ENCODE measurements around the gene RASGRF2.
"Not testable (repeated sequence)": the region's sequence is repeated elsewhere in the genome, so short reads cannot be mapped to it uniquely, and the experiment has no call there.

RASGRF2 gene

DNA sequence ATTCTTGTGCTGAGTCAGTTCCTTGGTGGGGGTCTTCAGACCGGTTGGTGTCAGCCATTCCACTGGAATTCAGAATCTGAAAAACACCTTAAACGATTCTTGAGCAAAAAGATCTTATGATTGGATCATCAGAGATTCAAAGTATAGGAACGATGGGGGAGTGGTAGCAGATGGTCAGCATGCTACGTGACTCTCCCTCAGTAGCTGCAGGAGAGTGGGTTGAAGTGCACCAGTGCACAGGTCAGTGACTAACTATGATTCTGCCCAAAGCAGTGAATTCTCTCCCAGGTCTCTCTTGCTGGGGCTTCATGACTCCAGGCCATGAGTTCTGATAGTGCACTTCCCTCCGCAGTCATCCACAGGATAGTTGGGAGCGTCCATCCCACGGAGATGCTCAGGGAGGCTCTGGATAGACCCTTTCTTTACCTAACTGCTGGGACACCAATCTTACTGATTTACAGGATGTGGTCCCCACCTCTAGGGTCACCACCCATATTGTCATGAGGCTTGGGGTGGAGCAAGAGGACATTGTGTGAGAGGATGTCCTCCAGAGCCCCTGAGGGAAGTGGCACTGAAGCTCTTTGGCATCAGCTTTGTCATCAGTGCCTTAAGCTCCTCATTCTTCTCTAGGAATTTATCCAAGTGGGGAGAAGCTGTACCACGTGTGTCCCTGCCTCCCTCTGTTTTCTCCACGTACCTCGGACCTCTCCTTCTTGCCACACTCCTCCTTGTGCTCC, 62.0 kb downstream of the RASGRF2 start:
- no peak for DNase-seq (ENCODE audit: low read depth)

DNA sequence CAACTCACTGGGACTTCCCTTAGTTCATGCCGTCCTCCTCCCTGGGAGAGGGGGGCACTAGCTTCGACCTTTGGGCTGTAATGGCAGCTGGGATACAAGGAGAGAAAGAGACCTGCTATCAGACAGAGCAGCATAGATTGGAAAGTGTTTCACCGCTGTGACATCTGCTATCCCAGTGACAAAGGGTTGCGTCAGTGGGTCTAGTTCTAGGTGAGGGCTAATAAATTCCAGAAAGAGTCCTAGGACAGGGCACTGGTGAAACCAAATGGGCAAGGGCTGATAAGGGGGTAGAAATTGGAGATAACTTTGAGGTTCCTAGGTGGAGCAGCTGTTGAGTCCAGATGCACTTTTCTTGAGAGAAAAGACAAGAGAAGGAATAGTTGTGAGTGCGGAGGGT, 62.5 kb downstream of the RASGRF2 start:
- DNase-seq (ENCODE audit: low read depth): no peak

DNA sequence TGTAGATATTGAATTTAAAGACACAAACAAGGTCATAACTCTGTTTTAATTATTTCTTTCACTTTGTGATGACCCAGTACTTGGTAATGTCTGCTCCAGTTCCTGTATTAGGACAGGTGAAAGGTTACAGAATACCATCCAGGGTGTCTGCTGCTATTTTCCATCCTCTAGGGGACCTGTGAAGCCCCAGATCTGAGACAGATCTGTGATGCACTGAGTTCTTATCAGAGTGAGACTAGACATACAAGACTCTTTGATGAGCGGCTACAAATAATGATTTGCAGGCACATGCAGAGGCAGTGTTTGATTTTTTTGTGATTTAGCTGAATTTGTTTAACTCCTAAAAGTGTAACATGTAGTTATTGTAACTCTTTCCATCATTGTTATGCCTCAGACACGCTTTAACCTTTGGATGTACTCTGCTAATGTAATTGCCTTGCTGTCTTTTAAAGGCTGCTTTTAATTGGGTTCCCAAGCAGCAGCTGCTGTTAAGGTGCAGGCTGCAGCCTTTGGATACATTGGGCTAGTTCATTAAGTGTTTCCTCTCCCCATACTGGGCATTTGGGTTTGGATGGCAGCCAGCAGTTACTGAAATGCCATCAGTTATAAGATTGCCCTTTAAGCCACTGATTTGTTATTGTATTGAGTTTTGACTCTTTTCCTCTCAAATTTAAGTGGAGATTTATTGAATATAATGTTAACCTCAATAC, 63.3 kb downstream of the RASGRF2 start:
- no peak for DNase-seq (ENCODE audit: low read depth)

DNA sequence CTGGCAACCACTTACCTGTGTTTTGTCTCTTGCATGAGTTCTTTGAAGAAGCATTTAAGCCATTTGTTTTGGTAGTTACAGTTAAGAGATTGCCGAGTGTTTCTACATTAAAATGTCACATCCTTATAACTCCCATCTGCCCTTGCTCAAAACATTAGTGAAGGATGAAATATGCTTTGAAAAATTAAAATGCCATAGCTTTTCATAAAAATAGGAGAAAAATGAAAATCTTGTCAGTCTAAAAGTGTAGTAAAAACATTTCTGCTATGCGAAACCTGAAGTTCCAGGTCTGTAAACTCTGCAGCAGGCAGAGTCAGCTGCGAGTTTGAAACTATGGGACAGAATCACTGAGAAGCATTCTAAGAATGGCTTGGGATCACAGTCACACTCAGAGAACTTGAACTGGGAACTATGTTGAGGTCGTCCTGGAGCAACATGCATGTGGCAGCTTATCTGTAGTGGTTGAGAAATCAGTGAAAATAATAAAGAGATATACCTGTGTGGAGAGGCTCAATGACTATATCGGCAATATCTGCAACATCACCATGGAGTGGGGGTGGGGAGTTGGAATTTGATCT, 67.4 kb downstream of the RASGRF2 start:
- DNase-seq (ENCODE audit: low read depth): no peak

DNA sequence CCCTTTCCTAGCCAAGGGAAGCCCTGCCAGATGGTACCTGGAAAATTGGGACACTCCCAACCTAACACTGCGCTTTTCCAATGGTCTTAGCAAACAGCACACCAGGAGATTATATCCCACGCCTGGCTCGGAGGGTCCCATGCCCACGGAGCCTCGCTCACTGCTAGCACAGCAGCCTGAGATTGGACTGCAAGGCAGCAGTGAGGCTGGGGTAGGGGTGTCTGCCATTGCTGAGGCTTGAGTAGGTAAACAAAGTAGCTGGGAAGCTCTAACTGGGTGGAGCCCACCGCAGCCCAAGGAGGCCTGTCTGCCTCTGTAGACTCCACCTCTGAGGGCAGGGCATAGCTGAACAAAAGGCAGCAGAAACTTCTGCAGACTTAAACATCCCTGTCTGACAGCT, 68.7 kb downstream of the RASGRF2 start:
- DNase-seq (ENCODE audit: low read depth): not testable (repeated sequence)

DNA sequence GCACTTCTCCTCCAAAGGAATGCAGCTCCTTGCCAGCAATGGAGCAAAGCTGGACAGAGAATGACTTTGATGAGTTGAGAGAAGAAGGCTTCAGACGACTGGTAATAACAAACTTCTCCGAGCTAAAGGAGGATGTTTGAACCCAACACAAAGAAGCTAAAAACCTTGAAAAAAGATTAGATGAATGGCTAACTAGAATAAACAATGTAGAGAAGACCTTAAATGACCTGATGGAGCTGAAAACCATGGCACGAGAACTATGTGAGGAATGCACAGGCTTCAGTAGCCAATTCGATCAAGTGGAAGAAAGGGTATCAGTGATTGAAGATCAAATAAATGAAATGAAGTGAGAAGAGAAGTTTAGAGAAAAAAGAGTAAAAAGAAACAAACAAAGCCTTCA, 69.6 kb downstream of the RASGRF2 start:
- not testable (repeated sequence) for DNase-seq (ENCODE audit: low read depth)

DNA sequence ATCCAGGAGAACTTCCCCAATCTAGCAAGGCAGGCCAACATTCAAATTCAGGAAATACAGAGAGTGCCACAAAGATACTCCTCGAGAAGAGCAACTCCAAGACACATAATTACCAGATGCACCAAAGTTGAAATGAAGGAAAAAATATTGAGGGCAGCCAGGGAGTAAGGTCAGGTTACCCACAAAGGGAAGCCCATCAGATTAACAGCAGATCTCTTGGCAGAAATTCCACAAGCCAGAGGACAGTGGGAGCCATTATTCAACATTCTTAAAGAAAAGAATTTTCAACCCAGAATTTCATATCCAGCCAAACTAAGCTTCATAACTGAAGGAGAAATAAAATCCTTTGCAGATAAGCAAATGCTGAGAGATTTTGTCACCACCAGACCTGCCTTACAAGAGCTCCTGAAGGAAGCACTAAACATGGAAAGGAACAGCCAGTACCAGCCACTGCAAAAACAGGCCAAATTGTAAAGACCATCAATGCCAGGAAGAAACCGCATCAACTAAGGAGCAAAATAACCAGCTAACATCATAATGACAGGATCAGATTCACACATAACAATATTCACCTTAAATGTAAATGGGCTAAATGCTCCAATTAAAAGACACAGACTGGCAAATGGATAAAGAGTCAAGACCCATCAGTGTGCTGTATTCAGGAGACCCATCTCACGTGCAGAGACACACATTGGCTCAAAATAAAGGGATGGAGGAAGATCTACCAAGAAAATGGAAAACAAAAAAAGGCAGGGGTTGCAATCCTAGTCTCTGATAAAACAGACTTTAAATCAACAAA, 70.3 kb downstream of the RASGRF2 start:
- not testable (repeated sequence) for DNase-seq (ENCODE audit: low read depth)

DNA sequence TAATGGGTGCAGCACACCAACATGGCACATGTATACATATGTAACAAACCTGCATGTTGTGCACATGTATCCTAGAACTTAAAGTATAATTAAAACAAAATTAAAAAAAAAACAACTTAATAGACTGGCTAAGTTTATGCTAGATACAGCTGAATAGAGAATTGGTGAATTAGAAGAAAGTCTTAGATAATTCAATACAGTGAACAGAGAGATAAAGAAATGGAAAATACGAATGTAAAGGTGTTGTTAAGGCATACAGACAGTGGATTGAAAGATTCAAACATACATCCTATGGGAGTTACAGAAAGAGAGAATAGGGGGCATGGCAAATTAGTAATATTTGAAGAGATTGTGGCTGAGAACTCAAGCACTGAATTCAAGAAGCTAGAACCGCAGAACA, 75.4 kb downstream of the RASGRF2 start:
- DNase-seq (ENCODE audit: low read depth): no peak

DNA sequence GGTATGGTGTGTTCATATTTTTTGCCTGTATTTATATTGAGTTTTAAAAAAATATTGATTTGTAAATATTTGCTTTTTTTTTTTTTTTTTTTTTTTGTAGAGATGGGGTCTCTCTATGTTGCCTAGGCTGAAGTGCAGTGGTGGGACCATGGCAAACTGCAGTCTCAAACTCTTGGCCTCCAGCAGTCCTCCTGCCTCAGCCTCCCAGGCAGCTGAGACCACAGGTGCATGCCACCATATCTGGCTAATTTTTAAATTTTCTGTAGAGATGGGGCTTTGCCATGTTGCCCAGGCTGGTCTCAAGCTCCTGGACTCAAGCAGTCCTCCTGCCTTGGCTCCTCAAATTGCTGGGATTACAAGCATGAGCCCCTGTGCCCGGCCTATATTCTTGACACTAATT, 78.3 kb downstream of the RASGRF2 start:
- no peak for DNase-seq (ENCODE audit: low read depth)

DNA sequence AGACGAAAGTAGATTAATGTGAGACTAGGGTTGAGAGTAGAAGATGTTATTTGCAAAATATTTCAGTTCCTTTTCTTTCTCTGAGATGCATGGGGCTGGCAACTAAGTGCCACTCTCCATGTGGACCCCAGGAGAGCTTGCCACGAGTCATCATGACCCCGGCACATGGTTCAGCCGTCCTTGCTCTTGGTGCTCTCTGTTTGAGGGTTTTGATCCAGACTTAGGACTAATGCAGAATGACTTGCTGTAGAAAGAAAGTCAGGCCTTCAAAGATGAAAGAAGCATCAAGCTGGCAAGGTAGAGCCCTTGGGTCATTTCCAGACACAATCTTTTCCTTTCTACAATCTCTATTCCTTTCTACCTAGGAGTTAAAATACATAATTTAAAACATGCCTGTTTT, 84.7 kb downstream of the RASGRF2 start:
- DNase-seq (ENCODE audit: low read depth): no peak

DNA sequence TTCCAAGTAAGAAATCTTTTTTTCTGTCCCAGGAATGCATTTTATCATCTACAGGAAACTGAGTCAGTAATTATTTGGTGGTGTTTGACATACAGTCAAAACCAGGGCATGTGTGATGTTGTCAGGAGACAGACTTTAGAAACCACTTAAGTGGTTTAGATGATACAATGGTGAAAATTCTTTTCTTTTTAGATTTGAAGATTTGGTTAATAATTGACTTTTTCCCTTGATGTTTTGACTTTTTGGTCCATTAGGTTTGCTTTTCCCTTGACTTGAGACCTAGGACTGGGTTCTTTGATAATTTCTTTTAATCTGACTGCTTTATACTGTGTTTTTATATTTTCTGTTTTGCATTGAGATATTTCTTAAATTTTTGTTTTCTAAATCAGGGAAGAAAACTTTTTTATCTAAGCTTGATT, 85.2 kb downstream of the RASGRF2 start:
- no peak for DNase-seq (ENCODE audit: low read depth)

DNA sequence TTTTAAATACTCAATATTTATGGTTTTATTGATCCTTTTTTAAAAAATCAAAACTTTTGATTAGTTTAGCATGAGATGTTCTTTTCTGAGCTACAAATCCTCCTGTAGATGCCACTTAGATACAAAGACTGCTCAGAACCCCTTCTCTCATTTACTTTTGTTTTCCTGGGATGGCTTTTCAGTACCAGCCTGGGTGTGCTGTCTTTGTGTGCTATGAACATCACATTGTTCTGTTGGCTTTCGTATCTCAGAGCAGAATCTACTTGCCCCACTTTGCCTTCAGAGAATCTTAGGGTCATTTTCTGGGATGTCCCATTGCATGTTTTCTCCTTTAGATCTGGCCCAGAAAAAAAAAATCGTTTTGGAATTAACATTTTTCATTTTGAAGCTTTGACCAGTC, 85.9 kb downstream of the RASGRF2 start:
- no peak for DNase-seq (ENCODE audit: low read depth)

DNA sequence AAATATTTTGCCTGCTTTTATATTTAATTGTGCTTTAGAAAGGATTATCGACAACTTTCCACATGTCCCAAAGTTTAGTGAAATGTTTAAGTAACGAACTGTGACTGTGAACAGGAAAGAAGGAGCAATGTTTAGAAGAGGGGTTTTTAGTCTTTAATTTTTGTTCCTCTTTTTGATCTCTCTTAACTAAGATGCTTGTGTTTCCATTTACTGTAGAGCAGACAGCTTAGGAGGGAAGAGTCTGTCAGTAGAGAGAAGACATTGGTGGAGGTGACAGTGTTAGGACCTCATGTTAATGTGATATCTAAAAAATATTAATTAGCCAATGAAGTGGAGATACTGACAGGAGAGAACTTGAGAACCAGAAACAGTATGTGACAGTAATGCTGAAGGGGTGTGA, 92.2 kb downstream of the RASGRF2 start:
- DNase-seq (ENCODE audit: low read depth): no peak

DNA sequence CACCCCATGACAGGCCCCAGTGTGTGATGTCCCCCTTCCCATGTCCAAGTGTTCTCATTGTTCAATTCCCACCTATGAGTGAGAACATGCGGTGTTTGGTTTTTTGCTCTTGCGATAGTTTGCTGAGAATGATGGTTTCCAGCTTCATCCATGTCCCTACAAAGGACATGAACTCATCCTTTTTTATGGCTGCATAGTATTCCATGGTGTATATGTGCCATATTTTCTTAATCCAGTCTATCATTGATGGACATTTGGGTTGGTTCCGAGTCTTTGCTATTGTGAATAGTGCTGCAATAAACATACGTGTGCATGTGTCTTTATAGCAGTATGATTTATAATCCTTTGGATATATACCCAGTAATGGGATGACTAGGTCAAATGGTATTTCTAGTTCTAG, 93.1 kb downstream of the RASGRF2 start:
- not testable (repeated sequence) for DNase-seq (ENCODE audit: low read depth)

DNA sequence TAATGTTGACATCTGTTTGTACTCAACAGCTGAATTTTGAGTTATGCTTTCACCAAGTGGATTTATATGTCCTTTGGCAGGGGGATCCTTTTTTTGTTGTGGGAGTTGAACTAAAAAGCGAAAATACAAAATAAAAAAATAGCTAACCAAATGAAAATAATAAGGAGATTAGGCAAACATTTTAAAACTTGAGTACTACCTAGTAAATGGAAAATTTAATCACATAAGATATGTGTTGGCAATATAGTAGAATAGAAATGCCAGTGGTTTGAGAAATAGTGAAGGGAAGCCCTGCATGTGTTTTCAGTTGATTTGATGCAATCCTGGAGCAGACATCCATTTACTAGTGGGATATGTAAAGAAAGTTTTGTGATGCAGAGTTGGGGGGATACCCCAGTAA, 98.0 kb downstream of the RASGRF2 start:
- DNase-seq (ENCODE audit: low read depth): no peak

DNA sequence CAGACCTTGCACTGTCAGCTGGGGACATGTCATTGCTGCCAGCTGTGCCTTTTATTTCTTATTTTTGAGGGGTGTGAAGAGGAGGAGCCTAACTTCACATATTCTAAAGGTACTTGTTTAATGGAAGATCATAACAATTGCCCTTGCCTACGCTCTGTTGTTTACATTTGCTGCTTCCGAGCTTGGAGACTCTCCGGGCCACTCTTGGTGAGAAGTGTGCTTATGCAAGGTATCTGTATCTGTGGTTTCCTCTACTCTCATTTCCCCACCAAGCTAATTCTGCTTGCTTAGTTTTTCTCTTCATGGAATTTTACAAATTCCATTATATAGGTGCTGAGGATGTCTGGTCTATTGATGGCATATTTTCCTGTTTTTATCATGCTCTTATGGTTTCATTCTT, 105.3 kb downstream of the RASGRF2 start:
- no peak for DNase-seq (ENCODE audit: low read depth)

DNA sequence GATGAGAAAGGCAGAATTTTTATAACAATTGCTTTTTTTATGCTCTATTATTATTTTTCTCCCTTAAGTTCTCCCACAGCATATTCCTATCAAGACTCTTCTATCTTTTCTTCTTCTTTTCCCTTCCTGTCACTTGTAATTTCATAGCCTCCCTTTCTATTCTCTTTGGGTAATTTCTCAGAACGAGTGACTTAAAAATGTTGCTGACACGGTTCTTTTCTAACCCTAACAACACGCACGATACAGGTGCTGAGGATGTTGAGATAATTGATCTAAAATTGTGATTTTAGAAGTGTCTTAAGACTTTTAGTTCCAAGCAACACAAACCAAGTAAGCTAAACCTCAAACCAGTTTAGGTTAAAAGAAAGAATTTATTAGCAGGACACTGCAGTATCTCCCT, 105.9 kb downstream of the RASGRF2 start:
- DNase-seq (ENCODE audit: low read depth): no peak

DNA sequence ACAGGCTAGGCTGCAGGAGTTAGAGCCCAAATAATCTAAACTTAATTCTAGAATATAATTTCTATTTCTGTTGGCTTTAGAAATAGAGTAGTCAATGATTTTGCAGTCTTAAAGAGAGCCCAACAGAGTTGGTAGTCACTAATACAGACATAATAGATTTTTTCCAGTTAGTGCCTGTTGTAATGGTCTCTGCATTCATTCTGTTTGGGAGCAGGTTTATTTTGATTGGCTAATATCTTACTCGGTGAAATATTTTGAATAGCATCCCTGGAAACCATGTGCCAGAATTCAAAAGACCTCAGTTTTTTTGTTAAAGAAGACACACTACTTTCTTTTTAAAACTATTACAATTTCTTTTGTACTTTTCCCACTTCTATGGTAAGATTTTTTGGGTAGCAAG, 107.2 kb downstream of the RASGRF2 start:
- no peak for DNase-seq (ENCODE audit: low read depth)

DNA sequence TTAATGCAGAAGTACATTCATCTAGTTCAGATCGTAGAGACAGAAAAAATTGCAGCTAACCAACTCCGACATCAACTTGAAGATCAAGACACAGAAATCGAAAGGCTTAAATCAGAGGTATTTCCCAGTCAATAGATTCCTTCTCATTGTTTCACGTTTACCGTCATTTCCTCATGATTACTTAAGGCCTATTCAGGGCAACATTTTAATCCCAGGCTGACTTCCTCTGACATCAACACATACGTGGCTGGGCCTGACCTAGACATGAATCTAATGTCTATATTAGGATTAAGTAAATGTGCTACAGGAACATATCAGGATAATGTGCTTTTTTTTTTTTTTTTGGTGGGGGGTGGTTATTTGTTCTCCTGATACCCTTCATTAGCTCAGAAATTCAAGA, 107.9 kb downstream of the RASGRF2 start:
- DNase-seq (ENCODE audit: low read depth): no peak

DNA sequence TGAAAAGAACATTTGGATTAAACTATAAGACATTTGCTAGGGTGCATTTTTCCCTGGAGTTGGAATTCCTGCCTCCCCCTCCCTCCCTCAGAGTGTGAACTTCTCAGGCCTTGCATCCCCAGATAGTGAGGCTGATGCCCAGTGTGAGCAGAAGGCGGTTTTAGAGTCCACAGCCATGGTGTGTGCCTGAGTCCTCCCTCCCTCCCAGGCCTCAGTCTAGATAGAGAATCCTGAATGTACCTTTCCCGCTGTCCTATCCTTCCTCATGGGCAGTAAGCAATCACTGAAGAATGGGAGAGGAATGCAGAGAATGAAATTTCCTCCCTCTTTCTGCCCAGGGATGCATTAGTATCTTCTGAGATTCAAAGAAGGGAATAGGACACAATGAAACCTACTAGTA, 108.5 kb downstream of the RASGRF2 start:
- DNase-seq (ENCODE audit: low read depth): no peak

DNA sequence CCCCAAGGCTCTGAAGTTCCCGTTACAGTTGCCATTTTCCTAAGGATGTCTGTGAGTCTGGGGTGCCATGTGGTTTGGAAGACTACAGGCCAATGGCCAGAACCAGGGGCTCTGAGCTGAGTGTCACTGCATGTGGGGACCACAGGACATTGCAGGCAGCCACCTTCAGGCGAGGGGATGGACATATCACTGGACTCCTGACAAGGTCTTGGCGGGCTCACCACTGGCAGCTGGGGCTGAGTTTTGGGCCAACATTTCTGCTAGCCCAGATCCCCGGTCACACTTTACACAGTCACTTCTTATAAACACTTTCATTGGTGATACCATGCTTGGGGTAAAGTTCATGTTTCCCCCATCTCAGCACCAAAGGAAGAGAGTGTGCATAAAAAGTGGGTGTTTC, 109.8 kb downstream of the RASGRF2 start:
- DNase-seq (ENCODE audit: low read depth): no peak

DNA sequence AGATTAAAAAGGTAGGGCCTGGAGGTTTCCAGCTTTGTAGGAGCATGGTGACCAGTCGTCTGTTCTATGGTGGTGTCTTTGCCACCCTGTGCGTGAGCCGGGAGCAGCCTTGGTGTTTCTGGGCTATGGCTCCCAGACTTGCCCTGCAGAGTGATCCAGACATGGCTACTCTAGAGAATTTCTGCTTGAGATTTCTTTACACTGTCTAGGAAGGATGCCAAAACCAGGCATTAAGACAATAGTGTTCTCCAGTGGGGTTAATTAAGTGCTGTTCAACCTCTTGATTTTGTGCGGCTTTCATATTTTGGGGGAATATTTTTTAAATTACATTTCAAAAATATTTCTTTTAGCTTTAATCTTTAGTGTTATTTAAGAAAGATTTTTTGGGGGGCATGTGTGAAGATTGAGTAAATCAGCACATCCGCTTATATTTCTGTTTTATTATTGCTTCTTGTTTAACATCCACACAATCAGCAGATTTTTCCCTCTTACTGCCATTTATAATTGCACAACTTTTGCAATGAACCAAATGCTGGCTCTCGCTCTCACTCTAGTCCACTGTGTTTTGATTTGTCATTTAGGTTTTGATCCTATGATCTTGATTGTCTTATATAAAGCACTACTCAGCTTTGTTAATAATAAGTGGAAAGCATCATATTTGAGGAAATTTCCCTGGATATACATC, 110.5 kb downstream of the RASGRF2 start:
- DNase-seq (ENCODE audit: low read depth): no peak

All from stimulated activated CD8-positive, alpha-beta memory T cell treated with anti-CD3 and anti-CD28 coated beads, Interleukin-15, amount 100 ng/mL, for 1 hour (primary cell).